Activated CD4-positive, alpha-beta memory T cell treated with anti-CD3 and anti-CD28 coated beads, Interleukin-2, amount 10 ng/mL, durations not matched to agents 7 days and 5 days (primary cell): ENCODE measurements around the gene ZCCHC4. TPM values are rescaled to one million over a fixed set of nuclear protein-coding genes. Genes with fewer than 3 reads are reported as not detected.
"Not testable (repeated sequence)": the region's sequence is repeated elsewhere in the genome, so short reads cannot be mapped to it uniquely, and the experiment has no call there.

Source experiments
- CTCF ChIA-PET: fragments of 350-600 bp; sonication (Branson Sonifier 250); formaldehyde crosslinking; loops from one replicate; lab custom pipeline; 2021; ENCODE audit warnings: antibody characterized with exemption, inconsistent platforms; lab: Charles Lee
- POLR2A ChIA-PET: fragments of 350-600 bp; sonication (Branson Sonifier 250); formaldehyde crosslinking; loops from one replicate; lab custom pipeline; 2021; ENCODE audit warnings: antibody characterized with exemption; lab: Charles Lee
- DNase-seq: peaks from one replicate; pipeline ENCODE4 v3.0.0-alpha.2; 2020
- H3K27ac Mint-ChIP-seq: one replicate; pipeline ENCODE4 v1.8.0; 2021; ENCODE audit warnings: mild to moderate bottlenecking, mixed read lengths
- H3K27me3 Mint-ChIP-seq: one replicate; pipeline ENCODE4 v1.8.0; 2021; ENCODE audit warnings: mixed read lengths
- H3K36me3 Mint-ChIP-seq: one replicate; pipeline ENCODE4 v1.8.0; 2021; ENCODE audit warnings: low read depth, mixed read lengths
- H3K4me1 Mint-ChIP-seq: one replicate; pipeline ENCODE4 v1.8.0; 2021; ENCODE audit warnings: mixed read lengths
- H3K4me3 Mint-ChIP-seq: one replicate; pipeline ENCODE4 v1.8.0; 2021; ENCODE audit warnings: mild to moderate bottlenecking, mixed read lengths
- H3K9me3 Mint-ChIP-seq: one replicate; pipeline ENCODE4 v1.8.0; 2021; ENCODE audit warnings: mixed read lengths
- total RNA-seq, 2 experiments: library from RNA; stranded (reverse); gene quantifications; one replicate each; pipeline ENCODE4 v1.2.3, GENCODE V29; 2021

ZCCHC4 gene
- total RNA-seq, 2 experiments from 2014 or later: 8.4 TPM

- Mint-ChIP-seq H3K36me3 (peaks cover 9% of the 10 kb centered on the region), H3K4me3 (no peak overlapping the region), H3K27ac (no peak overlapping the region), H3K9me3 (no peaks in the 10 kb centered on the region), H3K4me1 (no peaks in the 10 kb centered on the region), H3K27me3 (no peaks in the 10 kb centered on the region)
- DNase-seq: no peak
- ChIA-PET CTCF (no interaction called here), POLR2A (no interaction called here)
Observed at GRCh38 chr4:25361253-25361652, 48.7 kb downstream of the ZCCHC4 start.

GRCh38 chr4:25367004-25367621 is 54.5 kb downstream of the ZCCHC4 start:
- POLR2A ChIA-PET: interaction anchor here (0.6 to 3.9 kb wide), 7 partner anchors 9 to 387 kb away, joined by 3 to 18 read pairs (median 5); partner anchors contain the start of genes ANAPC4, PI4K2B, SEPSECS and ZCCHC4
- Mint-ChIP-seq H3K36me3 (peaks cover 7% of the 10 kb centered on the region), H3K27me3 (no peaks in the 10 kb centered on the region), H3K9me3 (no peaks in the 10 kb centered on the region), H3K4me1 (no peaks in the 10 kb centered on the region), H3K27ac (no peak overlapping the region), H3K4me3 (no peak overlapping the region)
- CTCF ChIA-PET: interaction anchor here (0.7 to 8.1 kb wide), 14 partner anchors 9 to 434 kb away, joined by 3 to 75 read pairs (median 6); partner anchors contain the start of genes ANAPC4, SEPSECS and ZCCHC4
- no peak for DNase-seq

GRCh38 chr4:25367877-25368276 is 55.3 kb downstream of the ZCCHC4 start:
- Mint-ChIP-seq H3K4me1 (no peaks in the 10 kb centered on the region), H3K4me3 (no peak overlapping the region), H3K27ac (no peak overlapping the region), H3K9me3 (no peaks in the 10 kb centered on the region), H3K36me3 (peaks cover 7% of the 10 kb centered on the region), H3K27me3 (no peaks in the 10 kb centered on the region)
- ChIA-PET CTCF (interaction anchor here (0.6 to 8.1 kb wide), 13 partner anchors 9 to 388 kb away, joined by 3 to 75 read pairs (median 6); partner anchors contain the start of genes ANAPC4 and ZCCHC4), POLR2A (interaction anchor here (1.4 to 3.9 kb wide), 5 partner anchors 9 to 387 kb away, joined by 3 to 18 read pairs (median 9); partner anchors contain the start of genes ANAPC4, PI4K2B, SEPSECS and ZCCHC4)
- no peak for DNase-seq

- ChIA-PET POLR2A (interaction anchor here (0.7 to 3.9 kb wide), 4 partner anchors 9 to 134 kb away, joined by 3 to 18 read pairs (median 10); partner anchors contain the start of genes ANAPC4, PI4K2B and ZCCHC4), CTCF (interaction anchor here (1.0 to 8.1 kb wide), 11 partner anchors 8 to 388 kb away, joined by 3 to 75 read pairs (median 6); partner anchors contain the start of genes ANAPC4 and ZCCHC4)
- Mint-ChIP-seq H3K9me3 (no peaks in the 10 kb centered on the region), H3K4me1 (no peaks in the 10 kb centered on the region), H3K27me3 (no peaks in the 10 kb centered on the region), H3K36me3 (peaks cover 7% of the 10 kb centered on the region), H3K27ac (no peak overlapping the region), H3K4me3 (no peak overlapping the region)
- DNase-seq: no peak
Observed at GRCh38 chr4:25368315-25368714, 55.7 kb downstream of the ZCCHC4 start.

DNA sequence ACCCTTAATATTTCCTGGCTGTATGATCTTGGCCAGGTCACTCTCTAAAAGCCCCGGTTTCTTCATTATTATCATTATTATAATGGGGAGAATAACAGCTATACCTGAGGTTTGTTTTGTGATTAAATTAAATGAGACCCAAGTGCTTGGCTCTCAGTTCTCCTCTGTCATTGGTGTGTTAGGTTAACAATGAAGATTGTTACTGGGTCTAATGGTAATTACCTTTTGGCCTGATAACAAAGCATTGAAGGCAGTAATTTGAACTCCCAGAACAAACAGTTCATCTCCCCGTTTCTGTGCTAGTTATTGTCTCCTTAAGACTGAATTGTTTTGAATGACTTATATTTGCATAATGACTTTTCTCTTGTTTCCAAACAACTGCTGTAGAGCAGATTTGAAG is 57.7 kb downstream of the ZCCHC4 start:
- Mint-ChIP-seq H3K4me1 (no peaks in the 10 kb centered on the region), H3K9me3 (no peaks in the 10 kb centered on the region), H3K36me3 (peaks cover 7% of the 10 kb centered on the region), H3K4me3 (no peak overlapping the region), H3K27ac (no peak overlapping the region), H3K27me3 (no peaks in the 10 kb centered on the region)
- POLR2A ChIA-PET: no interaction called here
- CTCF ChIA-PET: interaction anchor here (8.1 kb wide), 1 partner anchor 58 kb away, joined by 75 read pairs; the partner anchor contains the start of gene ZCCHC4
- DNase-seq: no peak

- H3K27me3 Mint-ChIP-seq, DNase-seq, H3K9me3 Mint-ChIP-seq, POLR2A ChIA-PET, H3K4me3 Mint-ChIP-seq, H3K36me3 Mint-ChIP-seq, CTCF ChIA-PET, H3K27ac Mint-ChIP-seq, H3K4me1 Mint-ChIP-seq: not testable (repeated sequence)
Observed at GRCh38 chr4:25372549-25372948, 60.0 kb downstream of the ZCCHC4 start.

GRCh38 chr4:25376754-25377571 is 64.4 kb downstream of the ZCCHC4 start, which contains the start of gene ANAPC4:
TSS of gene ANAPC4 (plus strand) at chr4:25377263. CDS start at chr4:25377428, 165 bp downstream.
- POLR2A ChIA-PET: interaction anchor here (0.9 to 4.9 kb wide), 11 partner anchors 9 to 225 kb away, joined by 3 to 33 read pairs (median 5); partner anchors contain the start of genes PI4K2B, SEPSECS and ZCCHC4
- Mint-ChIP-seq H3K4me1 (peaks cover 11% of the 10 kb centered on the region), H3K36me3 (peaks cover 16% of the 10 kb centered on the region), H3K9me3 (no peaks in the 10 kb centered on the region), H3K27ac (peak within 1 kb of the TSS; percentile 85), H3K27me3 (no peaks in the 10 kb centered on the region), H3K4me3 (no peak within 1 kb of the TSS)
- peak; percentile 98 for DNase-seq
- CTCF ChIA-PET: interaction anchor here (0.6 to 3.3 kb wide), 9 partner anchors 8 to 217 kb away, joined by 3 to 24 read pairs (median 6); partner anchors contain the start of genes PI4K2B, SEPSECS and ZCCHC4

DNA sequence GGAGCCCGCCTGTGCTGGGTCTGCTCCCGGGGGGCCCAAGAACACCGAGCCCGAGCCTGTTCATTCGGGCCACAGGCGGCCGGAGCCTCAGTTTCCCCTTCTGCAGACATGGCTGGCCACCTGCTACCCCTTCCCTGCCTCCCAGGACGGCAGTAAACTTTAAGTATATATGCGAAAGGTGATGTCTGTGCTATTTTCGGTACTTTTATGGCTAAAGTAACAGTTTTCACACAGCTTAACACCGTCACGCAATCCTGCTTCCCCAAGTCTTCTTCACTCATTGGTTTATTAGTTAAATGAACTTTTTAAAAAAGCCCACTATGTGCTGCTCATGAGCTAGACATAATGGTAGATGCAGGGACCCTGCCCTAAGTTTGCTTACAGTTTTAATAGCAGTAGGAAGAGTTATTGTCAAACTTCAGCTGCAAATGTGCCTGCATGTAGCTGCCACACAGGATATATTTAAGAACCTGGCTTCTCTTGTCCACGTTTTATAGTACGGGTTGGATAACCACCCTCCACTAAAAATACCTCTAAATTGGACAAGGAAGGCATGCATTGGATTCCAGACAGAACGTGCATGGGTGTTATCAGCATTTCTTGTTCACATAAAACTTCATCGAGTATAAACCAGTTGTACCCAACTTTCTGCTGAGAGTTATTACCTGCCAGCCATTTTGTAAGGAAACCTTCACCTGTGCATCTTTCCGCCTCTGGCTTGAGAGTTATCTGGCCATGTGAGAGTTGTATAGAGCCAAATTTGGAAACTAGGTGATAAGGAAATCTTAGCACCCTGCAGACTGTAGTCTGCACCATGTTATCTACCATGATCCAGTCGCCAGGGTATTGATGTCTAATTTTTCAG is 65.2 kb downstream of the ZCCHC4 start:
- H3K36me3 Mint-ChIP-seq: peaks cover 23% of the 10 kb centered on the region
- no peak overlapping the region for H3K4me3 Mint-ChIP-seq
- no peaks in the 10 kb centered on the region for H3K9me3 Mint-ChIP-seq
- CTCF ChIA-PET: interaction anchor here (1.4 to 3.3 kb wide), 8 partner anchors 9 to 218 kb away, joined by 3 to 24 read pairs (median 6); partner anchors contain the start of genes PI4K2B, SEPSECS and ZCCHC4
- no peaks in the 10 kb centered on the region for H3K27me3 Mint-ChIP-seq
- H3K27ac Mint-ChIP-seq: peak overlapping the region; percentile 85
- no peak for DNase-seq
- POLR2A ChIA-PET: interaction anchor here (0.9 to 4.9 kb wide), 10 partner anchors 9 to 225 kb away, joined by 3 to 33 read pairs (median 7); partner anchors contain the start of genes PI4K2B, SEPSECS and ZCCHC4
- H3K4me1 Mint-ChIP-seq: peaks cover 11% of the 10 kb centered on the region

DNA sequence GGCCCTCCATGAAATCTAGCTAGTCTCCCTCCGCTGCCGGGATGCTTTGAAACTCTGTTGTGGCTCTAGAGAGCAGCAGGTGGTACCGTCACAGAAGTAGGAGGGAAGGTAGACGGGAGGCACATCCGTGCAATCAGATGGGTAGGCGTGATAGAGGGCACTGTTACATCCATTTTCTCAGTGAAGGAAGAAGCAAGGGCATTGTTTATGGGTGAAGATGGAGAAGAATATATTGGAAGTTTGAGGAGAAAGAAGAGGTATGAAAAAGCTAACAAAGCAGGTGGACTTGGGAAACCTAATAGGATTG is 65.8 kb downstream of the ZCCHC4 start:
- Mint-ChIP-seq H3K4me3 (no peak overlapping the region), H3K4me1 (peaks cover 11% of the 10 kb centered on the region), H3K9me3 (no peaks in the 10 kb centered on the region), H3K27ac (no peak overlapping the region), H3K27me3 (no peaks in the 10 kb centered on the region), H3K36me3 (peaks cover 27% of the 10 kb centered on the region)
- no peak for DNase-seq
- ChIA-PET CTCF (interaction anchor here (1.4 to 3.3 kb wide), 6 partner anchors 9 to 218 kb away, joined by 3 to 24 read pairs (median 6); partner anchors contain the start of genes PI4K2B, SEPSECS and ZCCHC4), POLR2A (interaction anchor here (1.5 to 4.9 kb wide), 5 partner anchors 21 to 226 kb away, joined by 3 to 33 read pairs (median 27); partner anchors contain the start of genes PI4K2B, SEPSECS and ZCCHC4)

DNA sequence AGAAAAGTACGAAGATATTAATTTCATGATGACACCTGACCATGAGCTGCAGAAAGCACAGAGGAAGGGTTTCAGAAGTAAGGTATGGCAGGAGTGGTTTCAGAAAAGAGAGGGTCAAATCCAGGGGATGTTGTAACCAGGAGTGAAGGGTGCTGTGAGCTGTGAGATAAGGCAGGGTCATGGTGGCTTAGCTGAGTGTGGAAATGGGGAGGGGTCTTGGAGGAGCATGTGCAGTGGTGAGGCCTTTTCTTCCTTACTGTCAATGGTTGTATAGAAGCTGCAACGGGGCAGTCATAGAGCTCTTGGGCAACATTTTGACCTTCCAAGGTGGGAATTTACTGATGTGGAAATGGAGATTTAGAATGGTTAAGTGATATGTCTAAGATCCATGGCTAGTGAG is 67.0 kb downstream of the ZCCHC4 start:
- Mint-ChIP-seq H3K27me3 (no peaks in the 10 kb centered on the region), H3K4me1 (peaks cover 14% of the 10 kb centered on the region), H3K27ac (no peak overlapping the region), H3K4me3 (no peak overlapping the region), H3K9me3 (no peaks in the 10 kb centered on the region), H3K36me3 (peaks cover 37% of the 10 kb centered on the region)
- no peak for DNase-seq
- CTCF ChIA-PET: interaction anchor here (0.7 to 1.1 kb wide), 3 partner anchors 14 to 66 kb away, joined by 3 read pairs; partner anchors contain the start of gene ZCCHC4
- POLR2A ChIA-PET: interaction anchor here (0.9 to 4.9 kb wide), 2 partner anchors 146 to 219 kb away, joined by 5 to 33 read pairs; partner anchors contain the start of genes PI4K2B and SEPSECS

- H3K27ac Mint-ChIP-seq: no peak overlapping the region
- no peaks in the 10 kb centered on the region for H3K27me3 Mint-ChIP-seq
- CTCF ChIA-PET: no interaction called here
- peaks cover 52% of the 10 kb centered on the region for H3K36me3 Mint-ChIP-seq
- no peak overlapping the region for H3K4me3 Mint-ChIP-seq
- no peak for DNase-seq
- H3K4me1 Mint-ChIP-seq: peaks cover 6% of the 10 kb centered on the region
- no peaks in the 10 kb centered on the region for H3K9me3 Mint-ChIP-seq
- POLR2A ChIA-PET: interaction anchor here (0.6 kb wide), 1 partner anchor 799 kb away, joined by 3 read pairs; the partner anchor contains the start of gene DHX15
Observed at GRCh38 chr4:25383647-25384046, 71.1 kb downstream of the ZCCHC4 start.
